HCEC 1CT (cell line): ENCODE results near the gene DUSP9.

Experiments
- DNase-seq: peaks from one replicate; pipeline ENCODE4 v3.0.0-alpha.2; 2017

The DUSP9 gene

GRCh38 chrX:153649178-153649914 lies 2.3 kb downstream of the DUSP9 start:
- peak; percentile 3 for DNase-seq

GRCh38 chrX:153649915-153650782 lies 3.1 kb downstream of the DUSP9 start:
- no peak for DNase-seq

GRCh38 chrX:153650959-153651358 lies 4.0 kb downstream of the DUSP9 start:
- no peak for DNase-seq

GRCh38 chrX:153651540-153652079 lies 4.6 kb downstream of the DUSP9 start:
- no peak for DNase-seq

GRCh38 chrX:153653556-153653955 lies 6.6 kb downstream of the DUSP9 start:
- no peak for DNase-seq

- DNase-seq, result no peak
Measured at GRCh38 chrX:153657161-153657560, 10.2 kb downstream of the DUSP9 start.

- no peak for DNase-seq
Measured at GRCh38 chrX:153659268-153659667, 12.3 kb downstream of the DUSP9 start.

GRCh38 chrX:153662266-153662665 lies 15.3 kb downstream of the DUSP9 start:
- no peak for DNase-seq

GRCh38 chrX:153665726-153666306 lies 18.8 kb downstream of the DUSP9 start:
- no peak for DNase-seq

GRCh38 chrX:153667281-153667955 lies 20.4 kb downstream of the DUSP9 start:
- no peak for DNase-seq

GRCh38 chrX:153667956-153668396 lies 21.0 kb downstream of the DUSP9 start:
- DNase-seq, result peak; percentile 44

- no peak for DNase-seq
Measured at GRCh38 chrX:153668423-153669173, 21.6 kb downstream of the DUSP9 start.

GRCh38 chrX:153669174-153669890 lies 22.3 kb downstream of the DUSP9 start:
- DNase-seq, result no peak

- DNase-seq, result no peak
Measured at GRCh38 chrX:153669901-153670731, 23.1 kb downstream of the DUSP9 start.

- no peak for DNase-seq
Measured at GRCh38 chrX:153670748-153671588, 24.0 kb downstream of the DUSP9 start.

- DNase-seq, result no peak
Measured at GRCh38 chrX:153671589-153672530, 24.9 kb downstream of the DUSP9 start.

- no peak for DNase-seq
Measured at GRCh38 chrX:153672531-153673427, 25.8 kb downstream of the DUSP9 start.
